Left lung (tissue), 10 donors: ENCODE results near the gene NPHP4. TPM values are rescaled to one million over a fixed set of nuclear protein-coding genes. Genes with fewer than 3 reads are reported as not detected.

ENCODE experiments used
- ATAC-seq: fragments of 200-7000 bp; cut with Tn5 transposase; one replicate; pipeline ENCODE4 v1.9.1; 2020; ENCODE audit warnings: moderate library complexity
- DNase-seq, 4 donors: peaks; one replicate each; pipeline ENCODE4 v3.0.0-alpha.2; 2013 to 2020
- H3K27ac ChIP-seq, 2 donors: fragments of 200-600 bp; sonication (generic) in 1 of 2; one replicate each; pipeline versions ENCODE4 v1.5.0 to v1.8.0; 2020 to 2021
- H3K27me3 ChIP-seq, 2 donors: fragments of 200-600 bp; sonication (generic) in 1 of 2; one replicate each; pipeline versions ENCODE4 v1.5.0 to v1.8.0; 2020 to 2021
- H3K36me3 ChIP-seq, 2 donors: fragments of 200-600 bp; sonication (generic) in 1 of 2; one replicate each; pipeline versions ENCODE4 v1.5.0 to v1.8.0; 2020 to 2021
- H3K4me1 ChIP-seq, 2 donors: fragments of 200-600 bp; one replicate each; pipeline ENCODE4 v1.8.0; 2021
- H3K4me3 ChIP-seq, 2 donors: fragments of 200-600 bp; sonication (generic) in 1 of 2; one replicate each; pipeline versions ENCODE4 v1.5.0 to v1.8.0; 2020 to 2021; ENCODE audit warnings: mild to moderate bottlenecking in 1 of 2
- H3K9me3 ChIP-seq, 2 donors: fragments of 200-600 bp; sonication (generic) in 1 of 2; one replicate each; pipeline versions ENCODE4 v1.5.0 to v1.8.0; 2020 to 2021
- CTCF ChIP-seq, 2 donors: fragments of 200-600 bp; sonication (generic) in 1 of 2; IDR thresholded peaks; one replicate each; pipeline versions ENCODE4 v1.5.0 to v1.8.0; 2021; ENCODE audit warnings: antibody characterized with exemption in 2 of 2
- intact Hi-C, 2 donors: fragments of 100-400 bp; cut with DNase I; formaldehyde crosslinking; loops; one replicate each; pipeline versions ENCODE4 v1.11.2 to v1.14.2; 2022
- polyA plus RNA-seq, 6 donors: library from polyadenylated mRNA; unstranded; fragments of 120-200 nt; gene quantifications; one replicate each; pipeline ENCODE4 v1.2.1, GENCODE V29; 2013; ENCODE audit not compliant: insufficient read length in 6 of 6
- total RNA-seq, 2 donors: library from RNA; stranded (reverse); fragmentation: NEBNext Ultra II Directional; extraction: Animal tissue kit (Norgen Biotek cat#: 25700); gene quantifications; one replicate each; pipeline ENCODE4 v1.2.1, GENCODE V29; 2021
- donor health status: DM: no; HTN: yes; CAD: no.
- donor health status: DM: no; HTN: no; CAD: no.

The NPHP4 gene
- total and polyA plus RNA-seq, 8 donors, result 9.4 to 16.4 (median 10.2) TPM

GRCh38 chr1:5837976-5838653 is 154.1 kb downstream of the NPHP4 start:
- Histone ChIP-seq H3K4me3 (no peak overlapping the region), H3K27me3 (peaks cover 0 to 74% of the 10 kb centered on the region in 2 donors), H3K36me3 (no peaks in the 10 kb centered on the region), H3K9me3 (no peaks in the 10 kb centered on the region), H3K27ac (no peak overlapping the region), H3K4me1 (no peaks in the 10 kb centered on the region)
- DNase-seq (peak in 1 of 4 donors; percentile 58), ATAC-seq (no peak)
- TF ChIP-seq CTCF (IDR thresholded peaks at IDR 0.05), result no peak
- intact Hi-C loops, result no loop called here

GRCh38 chr1:5836776-5837440 is 155.3 kb downstream of the NPHP4 start:
- ATAC-seq (no peak), DNase-seq (peak in 1 of 4 donors; percentile 57)
- no peaks in the 10 kb centered on the region for H3K4me1 ChIP-seq
- H3K36me3 ChIP-seq, result no peaks in the 10 kb centered on the region
- intact Hi-C loops, result no loop called here
- no peaks in the 10 kb centered on the region for H3K9me3 ChIP-seq
- peaks cover 0 to 81% of the 10 kb centered on the region in 2 donors for H3K27me3 ChIP-seq
- H3K27ac ChIP-seq, result no peak overlapping the region
- no peak overlapping the region for H3K4me3 ChIP-seq
- no peak for TF ChIP-seq CTCF (IDR thresholded peaks at IDR 0.05)

DNA sequence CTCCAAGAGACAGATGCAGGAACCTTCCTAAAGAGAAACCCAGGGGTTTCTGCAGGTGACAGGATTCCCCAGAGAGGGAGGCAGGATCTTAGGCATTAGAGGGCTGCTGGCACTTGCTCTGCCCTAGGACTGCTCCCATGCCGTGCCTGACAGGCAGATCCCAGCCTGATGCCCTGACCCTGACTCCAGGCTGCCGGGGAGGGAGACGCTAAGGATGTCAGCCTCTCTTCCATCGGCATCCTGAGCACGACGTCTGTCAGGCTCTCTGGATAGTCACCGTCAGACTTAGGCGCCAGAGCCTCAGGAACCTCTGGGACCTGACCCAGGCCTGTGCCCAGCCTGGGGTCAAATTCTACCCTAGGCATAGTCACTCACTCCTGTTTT is 157.1 kb downstream of the NPHP4 start:
- DNase-seq (peak in 1 of 4 donors; percentile 41), ATAC-seq (no peak)
- no peak for TF ChIP-seq CTCF (IDR thresholded peaks at IDR 0.05)
- Histone ChIP-seq H3K4me1 (no peaks in the 10 kb centered on the region), H3K27me3 (peaks cover 0 to 85% of the 10 kb centered on the region in 2 donors), H3K4me3 (no peak overlapping the region), H3K36me3 (no peaks in the 10 kb centered on the region), H3K27ac (no peak overlapping the region), H3K9me3 (no peaks in the 10 kb centered on the region)
- intact Hi-C loops, result no loop called here

- H3K27ac ChIP-seq, result no peak overlapping the region
- no peaks in the 10 kb centered on the region for H3K9me3 ChIP-seq
- ATAC-seq, result no peak
- intact Hi-C loops, result no loop called here
- no peaks in the 10 kb centered on the region for H3K36me3 ChIP-seq
- peaks cover 0 to 82% of the 10 kb centered on the region in 2 donors for H3K27me3 ChIP-seq
- DNase-seq, result peak in 1 of 4 donors; percentile 76
- no peak for TF ChIP-seq CTCF (IDR thresholded peaks at IDR 0.05)
- H3K4me3 ChIP-seq, result no peak overlapping the region
- H3K4me1 ChIP-seq, result no peaks in the 10 kb centered on the region
Measured at GRCh38 chr1:5834477-5835178, 157.6 kb downstream of the NPHP4 start.

GRCh38 chr1:5833911-5834310 is 158.3 kb downstream of the NPHP4 start:
- no peaks in the 10 kb centered on the region for H3K4me1 ChIP-seq
- no peak for TF ChIP-seq CTCF (IDR thresholded peaks at IDR 0.05)
- H3K4me3 ChIP-seq, result no peak overlapping the region
- no peak overlapping the region for H3K27ac ChIP-seq
- intact Hi-C loops, result no loop called here
- ATAC-seq (no peak), DNase-seq (peak in 1 of 4 donors; percentile 74)
- no peaks in the 10 kb centered on the region for H3K36me3 ChIP-seq
- H3K9me3 ChIP-seq, result no peaks in the 10 kb centered on the region
- H3K27me3 ChIP-seq, result peaks cover 0 to 78% of the 10 kb centered on the region in 2 donors
